GM19351 (cell line): ENCODE data around the gene TBC1D14.

Experiments
- ATAC-seq: cut with Tn5 transposase; IDR thresholded peaks from one replicate; pipeline ENCODE4 v1.9.1; 2021; ENCODE audit warnings: mild to moderate bottlenecking, moderate library complexity; ENCODE audit not compliant: unreplicated experiment

TBC1D14 gene, protein sequence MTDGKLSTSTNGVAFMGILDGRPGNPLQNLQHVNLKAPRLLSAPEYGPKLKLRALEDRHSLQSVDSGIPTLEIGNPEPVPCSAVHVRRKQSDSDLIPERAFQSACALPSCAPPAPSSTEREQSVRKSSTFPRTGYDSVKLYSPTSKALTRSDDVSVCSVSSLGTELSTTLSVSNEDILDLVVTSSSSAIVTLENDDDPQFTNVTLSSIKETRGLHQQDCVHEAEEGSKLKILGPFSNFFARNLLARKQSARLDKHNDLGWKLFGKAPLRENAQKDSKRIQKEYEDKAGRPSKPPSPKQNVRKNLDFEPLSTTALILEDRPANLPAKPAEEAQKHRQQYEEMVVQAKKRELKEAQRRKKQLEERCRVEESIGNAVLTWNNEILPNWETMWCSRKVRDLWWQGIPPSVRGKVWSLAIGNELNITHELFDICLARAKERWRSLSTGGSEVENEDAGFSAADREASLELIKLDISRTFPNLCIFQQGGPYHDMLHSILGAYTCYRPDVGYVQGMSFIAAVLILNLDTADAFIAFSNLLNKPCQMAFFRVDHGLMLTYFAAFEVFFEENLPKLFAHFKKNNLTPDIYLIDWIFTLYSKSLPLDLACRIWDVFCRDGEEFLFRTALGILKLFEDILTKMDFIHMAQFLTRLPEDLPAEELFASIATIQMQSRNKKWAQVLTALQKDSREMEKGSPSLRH

DNA sequence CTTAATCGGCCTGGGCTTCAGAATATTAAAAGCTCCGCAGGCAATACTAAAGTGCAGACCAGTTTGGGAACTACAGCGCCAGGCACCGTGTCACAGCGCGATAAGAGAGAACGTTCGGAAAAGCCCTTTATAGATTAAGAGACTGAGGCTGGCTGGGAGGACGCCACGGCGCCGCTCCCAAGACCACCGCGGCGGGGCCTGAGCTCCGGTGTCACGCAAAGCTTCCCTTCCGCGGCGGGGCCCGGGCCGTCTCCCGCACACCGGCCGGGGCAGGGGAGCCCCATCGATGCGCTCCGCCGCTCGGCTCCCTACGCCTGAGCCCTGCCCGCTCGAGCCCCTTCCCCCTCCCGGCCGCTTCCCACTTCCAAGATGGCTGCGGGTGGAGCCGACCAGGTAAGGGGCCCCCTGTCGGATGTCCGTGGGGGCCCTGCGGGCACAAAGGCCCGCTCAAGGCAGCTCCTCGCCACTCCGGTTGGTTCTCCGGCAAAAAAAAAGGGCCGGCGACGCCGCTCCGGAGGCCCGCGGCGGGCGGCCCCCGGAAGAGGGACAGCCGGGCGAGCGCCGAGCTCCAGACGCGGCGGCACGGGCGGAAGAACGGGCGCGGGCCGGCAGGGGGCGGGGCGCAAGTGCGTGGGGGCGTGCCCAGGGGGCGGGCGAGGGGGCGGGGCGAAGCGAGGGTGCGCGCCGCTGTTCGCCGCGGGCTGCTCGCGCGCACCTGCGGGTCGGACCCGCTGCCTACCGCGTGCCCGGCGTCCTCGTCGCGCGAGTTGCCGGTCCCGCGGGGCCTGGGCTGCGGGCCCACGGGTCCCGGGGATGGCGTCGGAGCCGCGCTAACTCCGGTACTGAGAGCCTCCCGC lies at the start of gene TBC1D14:
TSS of gene TBC1D14 (plus strand) at position 714 of the 857 bp plus-strand sequence. CDS start 13,564 bp downstream, outside the sequence.
- ATAC-seq = peak; percentile 83

DNA sequence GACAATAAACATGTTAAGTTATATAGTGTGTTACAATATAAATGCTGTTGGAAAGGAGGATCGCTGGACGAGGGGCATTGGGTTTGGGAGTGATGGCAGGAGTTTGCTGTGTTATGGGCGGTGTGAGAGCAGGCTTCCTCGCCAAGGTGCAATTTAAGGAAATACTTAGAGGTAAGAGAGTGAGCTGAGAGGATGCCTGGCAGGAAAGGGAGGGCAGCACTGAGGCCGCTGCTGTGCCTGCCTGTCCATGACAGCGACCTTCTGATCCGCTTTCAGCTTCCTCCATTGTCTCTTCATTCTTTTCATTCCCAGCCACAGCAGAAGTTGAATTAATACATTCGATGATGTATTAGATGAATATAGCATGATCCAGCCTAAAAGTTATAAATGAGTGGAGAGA lies 41.2 kb upstream of the TBC1D14 start:
- ATAC-seq = no peak

DNA sequence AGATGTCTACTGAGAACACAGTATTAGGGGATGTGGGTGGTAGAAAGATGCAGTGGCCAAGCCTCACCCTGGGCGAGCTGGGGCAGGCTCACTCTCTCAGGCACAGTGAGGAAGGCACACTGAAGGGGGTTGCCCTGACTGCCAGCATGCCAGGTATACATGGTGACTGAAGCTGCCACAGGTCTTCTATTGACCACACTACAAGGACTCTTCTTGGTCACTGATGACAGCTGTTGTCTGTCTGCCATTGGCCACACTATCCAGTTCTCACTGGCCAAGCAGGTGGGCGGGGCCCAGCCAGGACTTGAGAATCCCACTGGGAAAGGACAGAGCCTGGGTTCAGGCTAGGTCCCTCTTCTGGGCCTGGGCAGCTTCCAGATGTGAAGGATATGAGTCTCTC lies 39.7 kb upstream of the TBC1D14 start:
- ATAC-seq = no peak

DNA sequence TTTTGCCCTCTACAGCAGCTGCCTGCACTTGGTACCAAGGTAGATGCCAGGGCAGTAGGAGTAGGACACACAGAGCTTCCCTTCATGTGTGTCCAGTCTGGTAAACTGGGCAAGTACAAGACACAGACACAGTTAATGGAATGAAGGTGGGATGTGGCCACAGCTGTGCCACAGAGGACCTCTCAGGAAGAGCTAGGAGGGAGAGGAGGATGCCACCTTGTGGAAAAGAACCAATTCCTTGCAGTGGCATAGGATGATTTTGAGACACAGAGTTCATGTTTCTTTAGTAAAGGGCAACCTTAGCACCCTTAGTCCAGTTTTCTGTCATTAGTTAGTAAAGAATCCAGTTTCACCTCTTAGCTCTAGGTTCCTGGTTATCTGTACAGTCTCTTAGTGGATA lies 36.3 kb upstream of the TBC1D14 start:
- ATAC-seq = no peak

DNA sequence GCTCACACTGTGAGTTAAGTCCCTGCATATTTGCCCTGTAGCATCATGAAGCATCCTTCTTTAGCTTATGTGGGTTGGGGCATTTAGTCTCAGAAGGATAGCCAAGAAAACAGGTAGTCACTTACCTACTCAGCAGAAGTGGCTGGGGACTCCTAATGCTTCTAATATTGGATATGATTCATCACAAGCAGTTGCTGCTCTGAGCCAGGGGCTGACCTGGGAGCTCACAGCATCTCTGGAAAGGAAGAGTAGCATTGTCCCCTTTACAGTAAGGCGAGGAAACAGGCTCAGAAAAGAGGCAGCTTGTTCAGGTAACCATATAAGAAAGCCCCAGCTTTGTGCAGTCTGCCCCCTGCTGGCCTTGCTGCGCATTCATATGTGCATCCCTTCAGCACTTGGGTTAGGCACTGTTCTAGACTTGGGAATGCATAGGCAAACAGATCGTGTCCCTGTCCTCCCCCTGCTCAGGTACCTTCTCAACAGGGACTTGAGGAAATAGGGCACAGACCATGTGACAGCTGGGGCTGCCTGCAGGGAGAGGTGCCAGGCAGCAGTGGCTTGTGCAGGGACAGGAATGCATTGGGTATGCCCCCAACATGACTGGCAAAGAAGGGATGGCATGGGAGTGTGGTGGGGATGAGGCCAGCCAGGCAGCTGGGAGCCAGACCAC lies 35.7 kb upstream of the TBC1D14 start:
- ATAC-seq = peak; percentile 82

DNA sequence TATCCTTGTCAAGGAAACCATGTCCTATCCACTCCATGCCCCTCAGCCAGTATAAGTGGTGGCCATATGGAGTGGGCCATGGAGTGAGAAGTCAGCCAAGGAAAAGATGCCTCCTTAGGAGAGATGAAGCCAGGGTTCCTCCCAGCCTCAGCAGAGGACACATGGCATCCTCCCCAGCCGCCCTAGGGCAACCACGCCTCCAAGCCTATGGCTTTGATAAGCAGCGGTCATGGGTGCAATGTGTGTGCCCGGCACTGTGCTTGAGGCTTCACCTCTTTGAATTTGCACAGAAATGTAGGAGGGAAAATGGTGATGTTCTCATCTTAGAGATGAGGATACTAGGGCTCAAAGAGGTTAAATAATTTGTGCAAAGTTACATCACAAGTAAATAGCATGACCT lies 34.6 kb upstream of the TBC1D14 start:
- ATAC-seq = no peak

DNA sequence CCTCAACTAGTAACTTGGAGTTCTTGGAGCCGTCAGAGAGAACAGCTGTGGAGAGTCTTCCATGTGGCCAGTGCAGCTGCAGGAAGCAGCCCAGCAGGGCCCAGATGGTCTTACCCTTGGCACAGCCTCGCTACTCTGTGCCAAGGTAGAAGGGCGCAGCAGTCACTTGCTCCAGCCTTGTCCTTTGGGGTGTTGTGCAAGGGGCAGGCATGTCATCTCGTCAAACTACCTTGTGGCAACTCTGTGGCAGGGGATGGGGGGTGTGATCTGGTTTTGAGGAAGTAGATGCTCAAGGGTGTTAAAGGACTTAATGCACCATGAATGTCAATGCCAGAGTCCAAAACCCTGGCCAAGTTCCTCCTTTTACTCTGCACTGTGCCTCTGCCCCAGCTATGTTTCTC lies 34.2 kb upstream of the TBC1D14 start:
- no peak for ATAC-seq

DNA sequence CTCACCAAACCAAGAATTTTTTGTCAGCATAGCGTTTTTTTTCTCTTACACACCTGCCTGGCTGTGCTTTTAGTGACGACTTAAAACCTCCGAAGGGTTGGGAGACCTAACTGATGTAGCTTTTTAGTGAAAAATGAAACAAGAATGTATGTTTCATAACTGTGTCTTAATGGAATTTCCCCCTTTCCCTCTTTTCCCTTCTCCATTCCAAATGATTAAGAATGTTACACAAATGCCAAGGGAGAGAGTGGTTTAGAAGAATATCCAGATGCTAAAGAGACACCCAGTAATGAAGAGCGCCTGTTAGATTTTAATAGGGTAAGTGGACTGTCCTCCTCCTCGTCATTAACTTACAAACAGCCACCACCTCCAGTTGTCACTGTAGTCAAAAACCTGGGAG lies 33.2 kb upstream of the TBC1D14 start:
- no peak for ATAC-seq

DNA sequence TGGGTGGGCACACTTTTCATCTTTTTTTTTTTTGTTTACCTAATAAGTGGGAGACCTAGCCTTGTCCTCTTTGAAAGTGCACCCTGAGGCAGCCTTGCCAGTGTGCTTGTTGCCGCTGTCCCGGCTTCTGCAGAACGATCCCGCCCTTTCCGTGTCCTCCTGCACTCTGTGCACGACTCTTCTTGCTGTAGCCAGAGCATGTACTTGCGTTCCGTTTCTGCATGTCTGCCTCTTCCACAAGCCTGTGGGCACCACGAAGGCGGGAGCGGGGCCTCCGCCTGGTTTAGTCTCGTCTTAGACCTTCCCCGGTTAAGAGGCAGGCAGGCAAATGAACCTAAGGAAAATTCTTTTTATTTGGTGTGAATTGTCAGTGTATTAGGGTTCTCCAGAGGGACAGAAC lies 32.6 kb upstream of the TBC1D14 start:
- ATAC-seq = no peak

DNA sequence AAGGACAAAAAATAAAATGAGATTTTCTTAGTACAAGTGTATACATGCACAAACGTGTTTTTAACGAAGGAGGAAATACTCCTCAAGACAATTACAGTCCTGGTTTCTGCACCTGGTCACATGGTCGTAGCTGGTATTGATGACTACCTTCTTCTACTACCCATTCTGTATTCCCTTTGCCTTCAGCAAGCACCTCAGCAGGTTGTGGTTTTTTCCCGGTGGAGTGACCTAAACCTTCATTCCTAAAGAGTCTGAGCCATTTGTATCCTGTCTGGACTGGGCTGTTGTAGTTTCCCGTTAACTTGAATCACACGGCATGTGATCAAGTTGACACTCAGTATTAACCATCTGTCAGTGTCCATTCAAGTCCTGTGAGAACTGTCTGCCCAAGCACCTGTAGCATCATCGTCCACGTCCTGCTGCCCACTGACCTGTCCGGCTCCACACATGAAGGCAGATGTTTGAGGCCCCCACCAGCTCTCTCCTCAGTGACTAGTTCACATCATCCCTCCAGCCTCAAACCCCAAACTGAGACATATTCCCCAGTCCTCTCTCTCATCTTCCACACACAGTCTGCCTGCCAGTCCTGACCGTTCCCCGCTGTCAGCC lies 31.1 kb upstream of the TBC1D14 start:
- no peak for ATAC-seq

DNA sequence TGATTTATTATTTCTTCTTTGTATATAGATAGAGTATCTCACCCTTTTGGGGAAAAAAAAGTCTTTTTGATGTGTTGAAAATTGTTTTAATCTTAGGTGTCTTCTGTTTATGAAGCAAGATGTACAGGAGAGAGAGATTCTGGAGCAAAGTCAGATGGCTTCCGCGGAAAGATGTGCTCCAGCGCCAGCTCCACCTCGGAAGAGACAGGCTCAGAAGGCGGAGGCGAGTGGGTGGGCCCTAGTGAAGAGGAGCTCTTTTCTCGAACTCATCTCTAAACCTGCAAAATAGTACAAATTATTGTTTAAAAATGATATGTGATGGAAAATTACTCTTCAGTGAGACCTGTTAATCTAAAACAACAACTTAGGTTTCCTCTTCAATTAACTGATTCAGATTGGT lies 28.9 kb upstream of the TBC1D14 start:
- no peak for ATAC-seq

DNA sequence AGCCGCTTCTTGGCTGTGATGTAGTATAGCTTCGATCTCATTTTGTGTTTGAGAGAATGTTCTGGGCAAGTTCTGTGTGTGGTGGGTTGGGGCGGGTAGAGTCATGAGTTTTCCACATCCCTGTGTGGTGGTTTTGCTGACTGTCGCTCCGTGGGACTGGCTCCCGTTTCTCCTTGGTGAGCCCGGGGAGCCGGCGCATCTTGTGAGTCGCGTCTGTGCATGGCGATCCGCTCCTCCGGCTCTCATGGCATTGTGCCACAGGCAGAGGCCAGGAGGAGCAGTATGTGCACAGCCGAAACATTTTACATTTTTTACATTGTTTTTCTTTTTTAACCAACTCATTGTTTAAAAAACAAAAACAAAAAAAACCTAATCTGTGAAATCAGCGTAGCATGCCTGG lies 27.7 kb upstream of the TBC1D14 start:
- no peak for ATAC-seq

DNA sequence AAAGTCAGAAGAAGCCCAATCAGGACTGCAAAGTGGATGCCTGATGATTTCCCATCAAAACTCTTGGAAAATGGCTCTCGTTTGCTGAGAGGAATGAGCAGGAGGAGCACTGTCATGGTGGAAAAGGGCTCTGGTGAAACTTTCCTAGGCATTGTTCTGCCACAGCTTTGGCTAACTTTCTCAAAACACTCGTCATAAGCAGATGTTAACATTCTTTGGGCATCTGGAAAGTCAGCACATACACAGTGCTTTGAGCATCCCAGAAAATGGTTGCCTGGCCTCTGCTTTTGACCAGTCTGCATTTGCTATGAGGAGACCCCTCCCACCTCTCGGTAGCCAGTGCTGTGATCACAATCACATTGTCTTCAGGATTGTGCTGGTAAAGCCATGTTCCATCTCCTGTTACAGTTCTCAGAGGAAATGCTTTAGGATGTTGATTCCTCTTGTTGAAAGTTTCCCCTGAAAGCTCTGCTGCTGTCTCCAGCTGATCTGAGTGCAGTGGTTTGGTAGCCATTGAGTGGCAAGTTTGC lies 25.2 kb upstream of the TBC1D14 start:
- ATAC-seq = no peak

DNA sequence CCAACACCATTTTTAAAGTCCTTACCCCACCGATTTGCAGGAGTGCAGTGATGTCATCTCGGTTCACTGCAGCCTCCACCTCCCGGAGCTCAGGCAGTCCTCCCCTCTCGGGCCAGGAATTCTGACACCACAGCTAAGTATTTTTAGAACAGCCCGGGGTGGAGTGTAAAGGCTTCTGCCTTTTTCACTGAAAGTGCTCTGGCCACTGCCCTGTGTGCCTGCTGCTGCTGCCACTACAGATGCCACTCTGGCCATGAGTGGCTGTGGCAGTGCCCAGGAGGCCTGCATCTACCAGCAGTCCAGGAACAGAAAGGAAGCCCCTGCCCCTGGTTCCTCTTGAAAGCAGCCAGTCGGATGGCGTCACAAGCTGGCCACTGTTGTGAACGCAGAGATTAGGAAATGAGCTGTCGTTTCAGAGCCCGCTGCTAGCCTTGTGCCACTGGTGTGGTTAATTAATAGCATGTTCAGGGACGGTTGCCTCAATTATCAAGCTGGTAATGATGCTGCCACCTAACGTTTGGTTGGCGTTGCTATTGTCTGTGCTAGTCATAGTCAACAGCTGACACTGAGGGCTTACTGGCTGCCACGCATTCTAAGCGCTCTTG lies 23.6 kb upstream of the TBC1D14 start:
- no peak for ATAC-seq

DNA sequence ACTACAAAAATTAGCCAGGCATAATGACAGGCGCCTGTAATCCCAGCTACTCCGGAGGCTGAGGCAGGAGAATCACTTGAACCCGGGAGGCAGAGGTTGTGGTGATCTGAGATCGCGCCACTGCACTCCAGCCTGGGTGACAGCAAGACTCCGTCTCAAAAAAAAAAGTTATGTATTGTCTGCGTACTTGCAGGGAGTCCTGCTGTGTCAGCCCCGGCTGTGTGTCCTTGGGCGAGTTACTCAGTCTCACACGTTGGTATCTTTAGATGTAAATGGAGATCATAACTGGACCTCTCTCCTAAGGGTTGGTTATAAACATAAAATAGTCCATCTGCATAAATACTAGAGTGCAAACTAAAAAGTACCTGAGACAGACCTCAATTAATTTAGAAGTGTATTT lies 22.7 kb upstream of the TBC1D14 start:
- ATAC-seq = no peak

DNA sequence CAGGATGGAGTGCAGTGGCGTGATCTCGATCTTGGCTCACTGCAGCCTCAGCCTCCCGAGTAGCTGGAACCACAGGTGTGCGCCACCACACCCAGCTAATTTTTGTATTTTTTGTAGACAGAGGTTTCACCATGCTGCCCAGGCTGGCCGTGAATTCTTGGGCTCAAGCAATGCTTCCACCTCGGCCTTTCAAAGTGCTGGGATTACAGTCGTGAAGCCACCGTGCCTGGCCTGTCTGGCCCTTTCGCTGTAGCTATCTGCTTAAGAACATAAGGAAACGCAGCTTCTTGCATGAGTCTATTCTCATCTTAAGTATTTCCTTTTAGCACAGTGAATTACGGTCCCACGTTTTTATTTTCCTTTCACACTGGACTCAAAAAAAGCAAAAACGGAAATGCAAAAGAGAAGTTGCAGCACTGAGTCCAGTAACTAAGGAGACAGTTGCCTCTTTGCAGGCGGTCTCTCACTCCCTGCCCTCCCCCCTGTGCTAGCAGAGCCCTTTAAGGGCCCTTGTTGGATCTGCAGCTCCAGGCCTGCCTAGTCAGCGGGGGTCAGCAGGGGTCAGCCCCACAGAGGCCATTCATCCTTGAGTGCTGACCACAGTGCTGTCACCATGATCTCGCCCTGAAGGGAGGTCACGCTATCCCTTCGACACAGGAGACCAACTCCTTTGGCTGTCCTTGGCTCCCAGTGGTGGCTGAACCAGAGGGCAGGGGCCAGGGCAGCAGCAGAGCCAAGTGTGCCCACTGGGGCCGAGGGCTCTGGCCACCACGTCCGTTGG lies 21.8 kb upstream of the TBC1D14 start:
- no peak for ATAC-seq

DNA sequence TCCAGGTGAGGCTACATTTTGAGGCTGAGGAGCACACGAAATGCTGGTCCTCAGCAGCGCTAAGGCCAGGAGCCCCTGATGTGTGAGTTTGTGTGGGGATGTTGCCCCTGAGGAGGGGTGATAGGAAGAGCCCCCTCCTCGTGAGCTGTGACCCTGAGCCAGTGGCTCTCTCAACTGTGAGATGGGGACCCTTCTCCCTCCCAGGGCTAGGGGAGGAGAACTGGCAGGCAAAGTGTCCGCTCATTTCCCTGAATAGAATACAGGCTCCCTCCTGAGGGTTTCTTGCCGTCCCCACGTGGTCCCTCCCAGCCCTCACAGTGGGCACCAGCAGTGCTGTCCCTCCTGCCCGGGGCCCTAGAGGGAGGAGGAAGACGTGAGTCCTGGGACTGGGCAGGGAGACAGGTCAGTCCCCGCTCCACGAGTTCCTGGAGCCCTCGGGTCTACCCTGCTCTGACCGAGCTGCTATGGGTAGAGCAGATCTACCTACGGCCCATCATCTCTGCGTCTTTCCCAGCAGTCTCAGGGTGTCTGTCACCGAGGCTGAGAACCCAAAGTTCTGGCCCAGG lies 21.0 kb upstream of the TBC1D14 start:
- ATAC-seq = no peak

DNA sequence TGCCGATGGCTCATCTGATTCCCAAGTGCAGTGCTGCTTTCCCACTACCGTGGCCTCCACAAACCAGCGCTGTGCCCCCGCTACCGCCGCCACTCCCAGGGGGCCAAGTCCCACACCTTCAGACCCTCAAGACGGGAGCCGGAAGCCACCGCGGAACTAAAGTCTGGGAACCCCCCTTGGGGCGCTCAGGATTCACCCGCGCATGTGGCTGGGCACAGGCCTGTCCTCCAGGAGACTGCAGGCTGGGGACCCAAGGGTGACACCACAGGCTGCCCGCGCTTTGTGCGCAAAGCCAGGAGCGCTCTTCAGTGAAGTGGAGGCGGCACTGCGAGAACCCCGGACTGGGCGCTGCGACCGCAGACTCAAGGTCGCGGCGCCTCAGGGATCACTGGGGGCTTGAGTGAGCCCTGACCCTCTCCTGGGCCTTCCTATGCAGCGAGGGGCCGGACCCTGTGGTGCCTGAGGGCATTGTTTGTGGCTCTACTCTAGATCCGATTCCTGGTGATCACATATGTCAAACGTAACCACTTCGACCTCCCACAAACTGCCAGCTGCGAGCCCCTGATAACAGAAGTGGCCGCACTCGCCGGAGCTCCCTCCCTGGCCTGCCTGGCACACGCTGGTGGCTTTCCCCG lies 20.4 kb upstream of the TBC1D14 start:
- no peak for ATAC-seq
